ENCODE data around the gene TMEM169. TPM values are rescaled to one million over a fixed set of nuclear protein-coding genes. Genes with fewer than 3 reads are reported as not detected.
"Not testable (repeated sequence)": the region's sequence is repeated elsewhere in the genome, so short reads cannot be mapped to it uniquely, and the experiment has no call there.

Gene TMEM169
- total RNA-seq, 4 donors from 2014 or later = 0.30 to 0.85 (median 0.72) TPM; not detected in 1

DNA sequence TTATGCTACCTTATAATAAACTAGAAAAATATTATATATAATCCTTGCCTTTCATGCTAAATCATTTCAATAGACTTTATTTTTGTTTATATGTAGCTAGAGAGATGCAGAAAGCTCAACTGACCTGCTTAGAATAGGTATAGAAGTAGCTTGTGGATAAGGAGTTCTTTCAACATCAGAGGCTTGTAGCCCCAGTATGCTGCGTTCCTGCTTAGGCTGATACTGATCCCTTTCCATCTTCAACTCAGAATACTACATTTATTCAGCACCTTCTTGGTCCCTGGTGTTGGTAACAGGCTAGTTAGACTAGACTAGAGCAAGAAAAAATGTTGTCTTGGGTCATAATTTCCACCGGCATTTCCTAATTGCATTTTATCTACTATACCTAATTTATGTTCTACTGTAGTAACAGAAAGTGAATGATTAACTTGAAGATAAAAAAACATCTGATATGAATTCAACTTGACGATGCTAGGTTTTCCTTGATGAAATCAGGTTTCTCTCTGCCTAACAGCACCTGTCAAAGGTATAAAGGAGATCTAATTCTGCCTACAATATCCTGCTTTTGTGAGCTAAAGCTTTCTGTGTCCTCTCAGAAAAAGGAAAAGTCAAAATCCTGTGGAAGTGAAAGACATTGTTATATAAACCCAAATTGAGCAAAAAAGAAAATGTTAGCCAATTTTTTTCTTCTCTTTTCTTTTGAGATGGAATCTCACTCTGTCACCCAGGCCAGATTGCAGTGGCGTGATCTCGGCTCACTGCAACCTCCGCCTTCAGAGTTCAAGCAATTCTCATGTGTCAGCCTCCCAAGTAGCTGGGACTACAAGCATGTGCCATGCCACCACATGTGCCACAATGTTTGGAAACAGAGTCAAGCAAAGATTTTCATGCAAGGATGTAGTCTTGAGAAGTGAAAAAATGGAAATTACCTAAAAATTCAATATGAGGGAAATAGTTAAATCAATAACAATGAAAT lies 5.9 kb upstream of the TMEM169 start:
- Histone ChIP-seq H3K4me1 (peaks cover 4% of the 10 kb centered on the region), H3K4me3 (no peak overlapping the region), H3K27me3 (no peaks in the 10 kb centered on the region), H3K27ac (no peak overlapping the region), H3K9me3 (no peaks in the 10 kb centered on the region), H3K36me3 (no peaks in the 10 kb centered on the region)
- TF ChIP-seq POLR2AphosphoS5 (IDR thresholded peaks at IDR 0.05) (no peak), POLR2A (IDR thresholded peaks at IDR 0.05) (no peak), EP300 (IDR thresholded peaks at IDR 0.05) (no peak)
- TF ChIP-seq, protein P1, sequence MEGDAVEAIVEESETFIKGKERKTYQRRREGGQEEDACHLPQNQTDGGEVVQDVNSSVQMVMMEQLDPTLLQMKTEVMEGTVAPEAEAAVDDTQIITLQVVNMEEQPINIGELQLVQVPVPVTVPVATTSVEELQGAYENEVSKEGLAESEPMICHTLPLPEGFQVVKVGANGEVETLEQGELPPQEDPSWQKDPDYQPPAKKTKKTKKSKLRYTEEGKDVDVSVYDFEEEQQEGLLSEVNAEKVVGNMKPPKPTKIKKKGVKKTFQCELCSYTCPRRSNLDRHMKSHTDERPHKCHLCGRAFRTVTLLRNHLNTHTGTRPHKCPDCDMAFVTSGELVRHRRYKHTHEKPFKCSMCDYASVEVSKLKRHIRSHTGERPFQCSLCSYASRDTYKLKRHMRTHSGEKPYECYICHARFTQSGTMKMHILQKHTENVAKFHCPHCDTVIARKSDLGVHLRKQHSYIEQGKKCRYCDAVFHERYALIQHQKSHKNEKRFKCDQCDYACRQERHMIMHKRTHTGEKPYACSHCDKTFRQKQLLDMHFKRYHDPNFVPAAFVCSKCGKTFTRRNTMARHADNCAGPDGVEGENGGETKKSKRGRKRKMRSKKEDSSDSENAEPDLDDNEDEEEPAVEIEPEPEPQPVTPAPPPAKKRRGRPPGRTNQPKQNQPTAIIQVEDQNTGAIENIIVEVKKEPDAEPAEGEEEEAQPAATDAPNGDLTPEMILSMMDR (IDR thresholded peaks at IDR 0.05) = no peak
- no peak for DNase-seq (ENCODE audit: low spot score in 2 of 2)
- 84% methylated on average over 6 of the region's 6 CpGs for WGBS

DNA sequence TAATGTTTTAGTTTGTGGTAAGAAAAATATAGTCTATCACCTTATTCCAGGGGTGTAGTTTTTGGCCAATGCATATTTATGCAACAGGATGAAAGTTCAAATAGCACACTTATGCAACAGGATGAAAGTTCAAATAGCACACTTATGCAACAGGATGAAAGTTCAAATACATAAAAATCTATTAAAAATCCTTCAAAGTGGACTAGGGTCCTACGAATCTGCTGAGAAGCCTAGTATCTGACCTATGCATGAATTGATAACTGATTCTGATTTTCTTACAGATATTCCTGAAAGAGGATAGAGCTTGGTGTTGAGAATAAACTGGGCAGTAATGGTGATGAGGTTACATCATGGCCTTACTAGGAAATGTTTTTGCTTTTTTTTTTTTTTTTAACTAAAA lies 2.9 kb upstream of the TMEM169 start:
- 87% methylated on average over 1 of the region's 1 CpG for WGBS
- no peak for TF ChIP-seq POLR2A (IDR thresholded peaks at IDR 0.05)
- TF ChIP-seq, protein P1 (IDR thresholded peaks at IDR 0.05) = no peak
- TF ChIP-seq POLR2AphosphoS5 (IDR thresholded peaks at IDR 0.05) = no peak
- TF ChIP-seq EP300 (IDR thresholded peaks at IDR 0.05) = no peak

DNA sequence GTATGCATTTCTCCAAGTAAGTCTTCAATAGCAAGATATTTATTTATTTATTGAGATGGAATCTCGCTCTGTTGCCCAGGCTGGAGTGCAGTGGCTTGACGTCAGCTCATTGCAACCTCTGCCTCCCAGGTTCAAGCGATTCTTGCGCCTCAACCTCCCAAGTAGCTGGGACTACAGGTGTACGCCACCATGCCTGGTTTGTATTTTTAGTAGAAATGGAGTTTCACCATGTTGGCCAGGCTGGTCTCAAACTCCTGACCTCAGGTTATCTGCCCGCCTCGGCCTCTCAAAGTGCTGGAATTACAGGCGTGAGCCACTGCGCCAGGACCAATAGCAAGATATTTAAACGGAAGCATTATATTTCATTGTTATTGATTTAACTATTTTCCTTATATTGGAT lies 1.7 kb upstream of the TMEM169 start:
- DNase-seq (ENCODE audit: low spot score in 2 of 2); H3K36me3 ChIP-seq; H3K27me3 ChIP-seq; H3K9me3 ChIP-seq; H3K27ac ChIP-seq; H3K4me3 ChIP-seq: not testable (repeated sequence)
- peaks cover 17% of the 10 kb centered on the region for H3K4me1 ChIP-seq
- 96% methylated on average over 10 of the region's 10 CpGs for WGBS

More for the DNA sequence above, 2.9 kb upstream of the TMEM169 start:
- no peak overlapping the region for H3K4me3 ChIP-seq
- H3K27ac ChIP-seq = no peak overlapping the region
- peaks cover 17% of the 10 kb centered on the region for H3K4me1 ChIP-seq
- H3K9me3 ChIP-seq = no peaks in the 10 kb centered on the region
- no peaks in the 10 kb centered on the region for H3K36me3 ChIP-seq
- no peak for DNase-seq (ENCODE audit: low spot score in 2 of 2)
- H3K27me3 ChIP-seq = no peaks in the 10 kb centered on the region

DNA sequence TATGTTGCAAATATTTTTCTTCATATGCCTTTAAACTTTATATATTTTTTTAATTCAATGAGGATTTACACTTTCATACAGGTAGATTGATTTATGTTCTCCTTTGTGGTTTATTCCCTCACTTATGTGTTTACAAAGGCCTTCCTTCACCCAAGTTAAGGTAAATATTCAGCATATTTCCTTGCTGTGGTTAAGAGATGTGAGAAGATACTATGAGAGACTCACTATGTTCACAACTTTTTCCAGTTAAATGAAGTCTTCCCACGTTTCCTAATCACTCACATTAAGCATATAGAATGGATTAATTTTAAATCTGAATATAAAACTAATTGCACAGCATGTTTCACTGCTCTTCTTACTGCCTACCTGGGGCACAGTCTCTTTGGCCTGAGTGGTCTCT lies 707 bp upstream of the TMEM169 start:
- H3K9me3 ChIP-seq = no peaks in the 10 kb centered on the region
- H3K36me3 ChIP-seq = no peaks in the 10 kb centered on the region
- no peaks in the 10 kb centered on the region for H3K27me3 ChIP-seq
- WGBS = 13% methylated on average over 1 of the region's 1 CpG
- peak overlapping the region; percentile 68 for H3K4me3 ChIP-seq
- peaks cover 17% of the 10 kb centered on the region for H3K4me1 ChIP-seq
- no peak overlapping the region for H3K27ac ChIP-seq
- no peak for DNase-seq (ENCODE audit: low spot score in 2 of 2)
- no peak for TF ChIP-seq POLR2A (IDR thresholded peaks at IDR 0.05)
- TF ChIP-seq, protein P1 (IDR thresholded peaks at IDR 0.05) = no peak

DNA sequence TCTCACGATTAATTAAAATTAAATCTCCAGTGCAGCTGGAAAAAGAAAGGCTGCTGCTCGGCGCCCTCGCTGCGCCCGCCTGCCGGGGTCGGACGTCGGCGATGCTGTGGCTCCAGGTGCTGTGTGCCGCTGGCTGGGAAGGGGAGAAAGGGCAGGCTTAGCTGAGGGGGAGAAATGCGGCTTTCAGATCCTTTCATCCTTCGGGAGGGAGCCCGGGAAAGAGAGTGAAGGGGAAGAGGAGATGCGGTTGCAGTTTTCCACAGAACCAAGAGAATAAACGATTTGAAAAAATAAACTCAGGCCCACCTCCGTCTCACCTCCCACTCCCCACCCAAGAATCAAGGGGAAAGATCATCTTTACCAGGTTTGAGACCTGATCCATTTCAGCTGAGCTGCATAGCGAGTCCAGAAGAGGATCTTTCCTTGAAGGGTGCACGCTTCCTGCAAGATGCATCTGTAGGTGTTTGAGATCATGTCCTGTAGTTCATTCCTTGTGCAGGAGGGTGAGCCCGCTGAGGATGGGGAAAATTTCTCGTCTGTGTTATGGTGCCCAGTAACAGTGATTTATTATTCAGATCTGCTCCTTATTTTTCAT lies 495 bp downstream of the TMEM169 start:
- DNase-seq (ENCODE audit: low spot score in 2 of 2) = no peak
- H3K9me3 ChIP-seq = no peaks in the 10 kb centered on the region
- 7% methylated on average over 22 of the region's 22 CpGs for WGBS
- peak overlapping the region; percentile 68 for H3K4me3 ChIP-seq
- TF ChIP-seq POLR2A (IDR thresholded peaks at IDR 0.05) (no peak), POLR2AphosphoS5 (IDR thresholded peaks at IDR 0.05) (no peak), EP300 (IDR thresholded peaks at IDR 0.05) (no peak)
- TF ChIP-seq, protein P1 (IDR thresholded peaks at IDR 0.05) = no peak
- H3K4me1 ChIP-seq = peaks cover 17% of the 10 kb centered on the region
- no peaks in the 10 kb centered on the region for H3K36me3 ChIP-seq
- H3K27me3 ChIP-seq = no peaks in the 10 kb centered on the region
- no peak overlapping the region for H3K27ac ChIP-seq
